Mesothelial cell of epicardium (in vitro differentiated cells): ENCODE results near the gene THSD4. TPM values are rescaled to one million over a fixed set of nuclear protein-coding genes. Genes with fewer than 3 reads are reported as not detected.

Experiments
- DNase-seq, 2 experiments: peaks; one replicate each; pipeline ENCODE4 v3.0.0; 2021; ENCODE audit warnings: low spot score in 2 of 2; ENCODE audit not compliant: unreplicated experiment in 2 of 2
- H3K27ac Mint-ChIP-seq: 2 replicates; pipeline ENCODE4 v1.8.0; 2021; ENCODE audit warnings: mixed read lengths
- H3K27me3 Mint-ChIP-seq: 2 replicates; pipeline ENCODE4 v1.8.0; 2021; ENCODE audit warnings: low read depth, mixed read lengths
- H3K36me3 Mint-ChIP-seq: 2 replicates; pipeline ENCODE4 v1.8.0; 2021; ENCODE audit warnings: mixed read lengths
- H3K4me1 Mint-ChIP-seq: 2 replicates; pipeline ENCODE4 v1.8.0; 2021; ENCODE audit warnings: mixed read lengths
- H3K4me3 Mint-ChIP-seq: 2 replicates; pipeline ENCODE4 v1.8.0; 2021; ENCODE audit warnings: mild to moderate bottlenecking, moderate library complexity, mixed read lengths
- H3K9me3 Mint-ChIP-seq: 2 replicates; pipeline ENCODE4 v1.8.0; 2021; ENCODE audit warnings: mixed read lengths
- CTCF ChIP-seq: fragments of 200-600 bp; sonication (generic); IDR thresholded peaks from one replicate; pipeline ENCODE4 v1.5.0; 2021; ENCODE audit warnings: antibody characterized with exemption; ENCODE audit not compliant: unreplicated experiment
- total RNA-seq: library from RNA; stranded (reverse); gene quantifications from 3 replicates; pipeline ENCODE4 v1.2.1, GENCODE V29; 2021

THSD4 gene
- total RNA-seq, 1 donor from 2014 or later, result 93.9 TPM

- H3K4me3 Mint-ChIP-seq, result no peak overlapping the region
- DNase-seq, result no peak
- H3K27ac Mint-ChIP-seq, result no peak overlapping the region
- peaks cover 9% of the 10 kb centered on the region for H3K4me1 Mint-ChIP-seq
- TF ChIP-seq CTCF, result no peak
- H3K27me3 Mint-ChIP-seq, result no peaks in the 10 kb centered on the region
- peaks cover 13% of the 10 kb centered on the region for H3K36me3 Mint-ChIP-seq
- peaks cover 17% of the 10 kb centered on the region for H3K9me3 Mint-ChIP-seq
Observed at GRCh38 chr15:71502077-71502432, 386.8 kb downstream of the THSD4 start.

- Mint-ChIP-seq H3K36me3 (peaks cover 5% of the 10 kb centered on the region), H3K4me3 (no peak overlapping the region), H3K9me3 (peaks cover 4% of the 10 kb centered on the region), H3K4me1 (peaks cover 25% of the 10 kb centered on the region), H3K27ac (no peak overlapping the region), H3K27me3 (no peaks in the 10 kb centered on the region)
- DNase-seq, result no peak
- TF ChIP-seq CTCF, result no peak
Observed at GRCh38 chr15:71505962-71506361, 390.7 kb downstream of the THSD4 start.

- peaks cover 26% of the 10 kb centered on the region for H3K4me1 Mint-ChIP-seq
- H3K27me3 Mint-ChIP-seq, result no peaks in the 10 kb centered on the region
- H3K27ac Mint-ChIP-seq, result no peak overlapping the region
- no peak overlapping the region for H3K4me3 Mint-ChIP-seq
- TF ChIP-seq CTCF, result no peak
- DNase-seq, result no peak
- H3K36me3 Mint-ChIP-seq, result peaks cover 5% of the 10 kb centered on the region
- peaks cover 4% of the 10 kb centered on the region for H3K9me3 Mint-ChIP-seq
Observed at GRCh38 chr15:71506946-71507345, 391.7 kb downstream of the THSD4 start.

- TF ChIP-seq CTCF, result no peak
- Mint-ChIP-seq H3K27me3 (no peaks in the 10 kb centered on the region), H3K27ac (no peak overlapping the region), H3K4me1 (peaks cover 34% of the 10 kb centered on the region), H3K9me3 (peaks cover 4% of the 10 kb centered on the region), H3K36me3 (peaks cover 5% of the 10 kb centered on the region), H3K4me3 (no peak overlapping the region)
- DNase-seq, result no peak
Observed at GRCh38 chr15:71508081-71508682, 392.9 kb downstream of the THSD4 start.

- Mint-ChIP-seq H3K9me3 (peaks cover 4% of the 10 kb centered on the region), H3K4me3 (no peak overlapping the region), H3K36me3 (peaks cover 5% of the 10 kb centered on the region), H3K27ac (peak overlapping the region; percentile 43), H3K27me3 (no peaks in the 10 kb centered on the region), H3K4me1 (peaks cover 44% of the 10 kb centered on the region)
- TF ChIP-seq CTCF, result no peak
- no peak for DNase-seq
Observed at GRCh38 chr15:71509139-71509538, 393.9 kb downstream of the THSD4 start.

- peaks cover 5% of the 10 kb centered on the region for H3K36me3 Mint-ChIP-seq
- peak overlapping the region; percentile 13 for H3K27ac Mint-ChIP-seq
- no peak for TF ChIP-seq CTCF
- DNase-seq, result no peak
- peaks cover 55% of the 10 kb centered on the region for H3K4me1 Mint-ChIP-seq
- H3K4me3 Mint-ChIP-seq, result no peak overlapping the region
- peaks cover 4% of the 10 kb centered on the region for H3K9me3 Mint-ChIP-seq
- H3K27me3 Mint-ChIP-seq, result no peaks in the 10 kb centered on the region
Observed at GRCh38 chr15:71510763-71511162, 395.5 kb downstream of the THSD4 start.
